ENCODE data around the gene ADAMTS17.
"Not testable (repeated sequence)": the region's sequence is repeated elsewhere in the genome, so short reads cannot be mapped to it uniquely, and the experiment has no call there.

ADAMTS17 gene

DNA sequence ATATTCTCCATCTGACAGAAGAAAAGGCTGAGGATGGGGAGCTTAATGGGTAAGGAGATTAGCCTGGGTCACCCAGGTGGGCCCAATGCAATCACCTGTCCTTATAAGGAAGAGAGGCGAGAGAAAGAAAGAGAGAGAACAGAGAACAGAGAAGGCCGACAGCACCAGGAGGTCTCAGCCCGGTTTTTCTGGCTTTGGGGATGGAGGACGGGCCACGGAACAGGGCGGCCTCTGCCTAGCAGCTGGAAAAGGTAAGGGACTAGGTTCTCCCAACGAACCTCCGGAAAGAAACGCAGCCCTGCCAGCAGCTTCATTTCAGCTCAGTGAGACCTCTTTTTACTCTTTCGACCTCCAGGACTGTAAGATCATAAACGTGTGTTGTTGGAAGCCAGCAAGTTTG, 412.5 kb downstream of the ADAMTS17 start:
- in situ Hi-C loops (cut with HindIII; ENCODE audit: low sequenced_read_pairs), result no loop called here

DNA sequence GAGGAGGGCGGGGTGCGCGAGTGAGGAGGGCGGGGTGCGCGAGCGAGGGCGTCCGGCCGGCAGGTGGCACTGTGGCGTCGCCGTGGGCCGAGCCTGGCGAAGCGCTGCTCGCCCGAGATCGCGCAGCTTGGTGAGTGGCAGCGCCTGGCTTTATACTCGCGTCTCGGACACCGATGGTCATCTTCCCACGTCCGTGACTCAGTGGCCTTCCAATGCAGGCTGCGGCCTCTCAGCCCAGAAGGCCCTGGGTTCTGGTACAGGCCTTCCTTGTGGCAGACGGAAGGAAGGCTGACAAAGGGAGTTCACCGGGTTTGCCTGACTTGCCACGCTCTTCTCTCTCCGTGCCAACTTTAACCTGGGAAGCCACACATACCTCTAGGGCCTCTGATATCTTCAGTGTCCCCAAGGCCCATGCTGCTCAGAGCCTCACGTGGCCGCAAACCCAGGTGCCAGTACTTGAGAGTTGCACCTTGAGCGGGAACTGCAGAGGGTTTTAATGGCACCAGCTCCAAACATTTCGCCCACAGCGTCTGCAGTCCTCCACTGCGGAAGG, 413.3 kb downstream of the ADAMTS17 start:
- in situ Hi-C loops (cut with HindIII; ENCODE audit: low sequenced_read_pairs), result no loop called here

DNA sequence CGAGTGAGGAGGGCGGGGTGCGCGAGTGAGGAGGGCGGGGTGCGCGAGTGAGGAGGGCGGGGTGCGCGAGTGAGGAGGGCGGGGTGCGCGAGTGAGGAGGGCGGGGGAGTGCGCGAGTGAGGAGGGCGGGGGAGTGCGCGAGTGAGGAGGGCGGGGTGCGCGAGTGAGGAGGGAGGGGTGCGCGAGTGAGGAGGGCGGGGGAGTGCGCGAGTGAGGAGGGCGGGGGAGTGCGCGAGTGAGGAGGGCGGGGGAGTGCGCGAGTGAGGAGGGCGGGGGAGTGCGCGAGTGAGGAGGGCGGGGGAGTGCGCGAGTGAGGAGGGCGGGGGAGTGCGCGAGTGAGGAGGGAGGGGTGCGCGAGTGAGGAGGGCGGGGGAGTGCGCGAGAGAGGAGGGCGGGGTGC, 415.2 kb downstream of the ADAMTS17 start:
- in situ Hi-C loops (cut with HindIII; ENCODE audit: low sequenced_read_pairs), result not testable (repeated sequence)

DNA sequence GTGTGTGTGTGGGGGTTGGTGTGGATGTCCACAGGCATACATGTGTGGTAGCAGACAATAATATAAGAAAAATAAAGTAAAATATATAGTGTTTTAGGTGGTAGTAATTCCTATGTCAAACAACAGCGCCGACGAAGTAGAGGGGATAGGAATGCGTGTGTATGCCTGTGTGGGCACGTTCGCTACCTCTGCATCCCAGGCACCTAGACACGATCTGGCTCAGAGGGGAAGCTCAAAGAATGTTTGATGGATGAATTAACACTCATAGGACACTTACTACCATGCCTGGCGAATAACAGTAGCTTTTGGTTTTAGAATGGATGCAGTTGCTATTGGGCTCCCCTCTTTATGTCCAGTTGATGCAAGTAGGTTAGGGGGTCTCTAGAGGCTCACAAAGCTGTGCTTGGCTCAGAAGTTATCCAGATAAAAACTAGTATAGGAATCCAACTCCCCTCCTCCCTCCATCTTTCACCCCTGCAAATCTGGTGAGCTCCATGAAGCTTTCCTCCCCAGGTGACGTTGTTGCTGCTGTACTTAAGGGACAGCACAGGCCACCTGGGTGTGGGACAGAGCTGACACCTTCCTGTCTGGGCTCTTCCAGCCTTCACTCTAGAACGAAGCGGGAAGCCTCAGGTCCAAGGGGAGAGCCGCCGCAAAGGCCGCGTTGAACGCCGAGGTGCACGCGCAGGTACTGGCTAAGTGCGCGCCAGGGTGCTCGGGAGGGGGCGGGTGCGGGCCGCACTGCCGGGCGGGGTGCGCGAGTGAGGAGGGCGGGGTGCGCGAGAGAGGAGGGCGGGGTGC, 415.9 kb downstream of the ADAMTS17 start:
- in situ Hi-C loops (cut with HindIII; ENCODE audit: low sequenced_read_pairs), result no loop called here

DNA sequence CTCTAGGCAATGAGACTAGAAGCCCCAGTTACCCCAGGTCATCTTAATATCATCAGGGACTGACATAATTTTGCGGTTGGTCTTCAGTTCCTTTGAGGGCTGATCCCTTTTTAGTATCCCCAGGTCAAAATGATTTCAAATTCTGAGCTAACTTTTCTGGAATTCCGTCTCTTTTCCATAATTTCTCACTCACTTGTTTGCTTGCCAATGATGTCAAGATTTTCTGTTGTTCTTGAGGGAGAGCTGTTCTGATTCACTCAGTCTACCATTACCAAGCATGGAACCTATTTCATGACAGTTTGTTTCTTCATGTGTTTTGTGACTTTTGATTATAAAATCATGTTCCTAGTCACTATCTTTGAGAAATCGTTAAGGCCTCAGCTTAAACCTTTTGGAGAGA, 418.1 kb downstream of the ADAMTS17 start:
- in situ Hi-C loops (cut with HindIII; ENCODE audit: low sequenced_read_pairs), result no loop called here
